ENCODE results near the gene ZNF407. TPM values are rescaled to one million over a fixed set of nuclear protein-coding genes. Genes with fewer than 3 reads are reported as not detected.

Gene ZNF407
- total and polyA plus RNA-seq, 2 experiments from 2014 or later: 2.1 to 10.4 TPM

DNA sequence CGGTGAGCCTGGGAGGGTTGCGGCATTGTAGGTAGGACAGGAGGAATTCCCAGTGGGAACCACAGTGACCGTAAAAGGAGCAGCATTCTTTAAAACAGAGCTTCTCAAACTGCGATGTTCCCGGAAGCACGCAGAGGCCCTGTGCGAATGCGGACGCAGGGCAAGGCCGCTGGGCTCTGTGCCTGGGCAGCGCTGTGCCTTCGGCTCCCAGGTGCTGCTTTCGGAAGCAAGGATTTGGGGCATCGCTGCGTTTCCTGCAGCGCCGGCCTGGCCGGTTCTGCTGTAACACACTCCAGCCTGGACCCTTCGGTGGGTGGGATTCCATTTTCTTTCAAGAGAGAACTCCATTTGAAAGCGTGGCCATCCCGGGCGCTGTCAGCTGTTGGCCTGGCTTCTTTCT, 492.7 kb downstream of the ZNF407 start:
- H3K4me3 ChIP-seq: no peak overlapping the region
- H4K20me1 ChIP-seq (replicated peaks; ENCODE audit: insufficient read depth): no peaks in the 10 kb centered on the region
- H3K27me3 ChIP-seq (ENCODE audit: insufficient read depth): no peaks in the 10 kb centered on the region
- H3K27ac ChIP-seq (ENCODE audit: low read depth): no peak overlapping the region
- peak; percentile 73 for ATAC-seq
- H3K27ac Mint-ChIP-seq: no peak overlapping the region
- H3K36me3 Mint-ChIP-seq (ENCODE audit: low read depth): peaks cover 4% of the 10 kb centered on the region; the same call in 2 of the 3 replicates
- H3F3A ChIP-seq (replicated peaks; ENCODE audit: low read depth): peaks cover 9% of the 10 kb centered on the region
- H3K4me1 ChIP-seq (ENCODE audit: insufficient read depth): no peaks in the 10 kb centered on the region
- peak overlapping the region; percentile 98 for H2AFZ ChIP-seq
- no peaks in the 10 kb centered on the region for H3K79me2 ChIP-seq (replicated peaks; ENCODE audit: insufficient read depth)
- peaks cover 6% of the 10 kb centered on the region; the same call in 1 of the 2 replicates for H3K9me2 ChIP-seq (ENCODE audit: insufficient read depth)
- TF ChIP-seq, protein P1, sequence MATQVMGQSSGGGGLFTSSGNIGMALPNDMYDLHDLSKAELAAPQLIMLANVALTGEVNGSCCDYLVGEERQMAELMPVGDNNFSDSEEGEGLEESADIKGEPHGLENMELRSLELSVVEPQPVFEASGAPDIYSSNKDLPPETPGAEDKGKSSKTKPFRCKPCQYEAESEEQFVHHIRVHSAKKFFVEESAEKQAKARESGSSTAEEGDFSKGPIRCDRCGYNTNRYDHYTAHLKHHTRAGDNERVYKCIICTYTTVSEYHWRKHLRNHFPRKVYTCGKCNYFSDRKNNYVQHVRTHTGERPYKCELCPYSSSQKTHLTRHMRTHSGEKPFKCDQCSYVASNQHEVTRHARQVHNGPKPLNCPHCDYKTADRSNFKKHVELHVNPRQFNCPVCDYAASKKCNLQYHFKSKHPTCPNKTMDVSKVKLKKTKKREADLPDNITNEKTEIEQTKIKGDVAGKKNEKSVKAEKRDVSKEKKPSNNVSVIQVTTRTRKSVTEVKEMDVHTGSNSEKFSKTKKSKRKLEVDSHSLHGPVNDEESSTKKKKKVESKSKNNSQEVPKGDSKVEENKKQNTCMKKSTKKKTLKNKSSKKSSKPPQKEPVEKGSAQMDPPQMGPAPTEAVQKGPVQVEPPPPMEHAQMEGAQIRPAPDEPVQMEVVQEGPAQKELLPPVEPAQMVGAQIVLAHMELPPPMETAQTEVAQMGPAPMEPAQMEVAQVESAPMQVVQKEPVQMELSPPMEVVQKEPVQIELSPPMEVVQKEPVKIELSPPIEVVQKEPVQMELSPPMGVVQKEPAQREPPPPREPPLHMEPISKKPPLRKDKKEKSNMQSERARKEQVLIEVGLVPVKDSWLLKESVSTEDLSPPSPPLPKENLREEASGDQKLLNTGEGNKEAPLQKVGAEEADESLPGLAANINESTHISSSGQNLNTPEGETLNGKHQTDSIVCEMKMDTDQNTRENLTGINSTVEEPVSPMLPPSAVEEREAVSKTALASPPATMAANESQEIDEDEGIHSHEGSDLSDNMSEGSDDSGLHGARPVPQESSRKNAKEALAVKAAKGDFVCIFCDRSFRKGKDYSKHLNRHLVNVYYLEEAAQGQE (IDR thresholded peaks at IDR 0.05; ENCODE audit: unreplicated experiment): no peak
- TF ChIP-seq STAT1 (IDR thresholded peaks at IDR 0.05; ENCODE audit: unreplicated experiment) (no peak), EZH2 (IDR thresholded peaks at IDR 0.05; ENCODE audit: low read depth, unreplicated experiment) (no peak), NANOG (IDR thresholded peaks at IDR 0.05; ENCODE audit: borderline replicate concordance) (no peak), JUNB (IDR thresholded peaks at IDR 0.05; ENCODE audit: unreplicated experiment) (no peak), ZNF114 (CRISPR knock-in tag; IDR thresholded peaks at IDR 0.05) (no peak), POLR2AphosphoS5 (IDR thresholded peaks at IDR 0.05; ENCODE audit: low read depth) (no peak), ZNF331 (CRISPR knock-in tag; IDR thresholded peaks at IDR 0.05; ENCODE audit: low read depth) (no peak), EZH2phosphoT487 (IDR thresholded peaks at IDR 0.05; ENCODE audit: unreplicated experiment) (no peak), CREB1 (CRISPR knock-in tag; IDR thresholded peaks at IDR 0.05; ENCODE audit: low read depth) (no peak)
- TF ChIP-seq, protein P2, sequence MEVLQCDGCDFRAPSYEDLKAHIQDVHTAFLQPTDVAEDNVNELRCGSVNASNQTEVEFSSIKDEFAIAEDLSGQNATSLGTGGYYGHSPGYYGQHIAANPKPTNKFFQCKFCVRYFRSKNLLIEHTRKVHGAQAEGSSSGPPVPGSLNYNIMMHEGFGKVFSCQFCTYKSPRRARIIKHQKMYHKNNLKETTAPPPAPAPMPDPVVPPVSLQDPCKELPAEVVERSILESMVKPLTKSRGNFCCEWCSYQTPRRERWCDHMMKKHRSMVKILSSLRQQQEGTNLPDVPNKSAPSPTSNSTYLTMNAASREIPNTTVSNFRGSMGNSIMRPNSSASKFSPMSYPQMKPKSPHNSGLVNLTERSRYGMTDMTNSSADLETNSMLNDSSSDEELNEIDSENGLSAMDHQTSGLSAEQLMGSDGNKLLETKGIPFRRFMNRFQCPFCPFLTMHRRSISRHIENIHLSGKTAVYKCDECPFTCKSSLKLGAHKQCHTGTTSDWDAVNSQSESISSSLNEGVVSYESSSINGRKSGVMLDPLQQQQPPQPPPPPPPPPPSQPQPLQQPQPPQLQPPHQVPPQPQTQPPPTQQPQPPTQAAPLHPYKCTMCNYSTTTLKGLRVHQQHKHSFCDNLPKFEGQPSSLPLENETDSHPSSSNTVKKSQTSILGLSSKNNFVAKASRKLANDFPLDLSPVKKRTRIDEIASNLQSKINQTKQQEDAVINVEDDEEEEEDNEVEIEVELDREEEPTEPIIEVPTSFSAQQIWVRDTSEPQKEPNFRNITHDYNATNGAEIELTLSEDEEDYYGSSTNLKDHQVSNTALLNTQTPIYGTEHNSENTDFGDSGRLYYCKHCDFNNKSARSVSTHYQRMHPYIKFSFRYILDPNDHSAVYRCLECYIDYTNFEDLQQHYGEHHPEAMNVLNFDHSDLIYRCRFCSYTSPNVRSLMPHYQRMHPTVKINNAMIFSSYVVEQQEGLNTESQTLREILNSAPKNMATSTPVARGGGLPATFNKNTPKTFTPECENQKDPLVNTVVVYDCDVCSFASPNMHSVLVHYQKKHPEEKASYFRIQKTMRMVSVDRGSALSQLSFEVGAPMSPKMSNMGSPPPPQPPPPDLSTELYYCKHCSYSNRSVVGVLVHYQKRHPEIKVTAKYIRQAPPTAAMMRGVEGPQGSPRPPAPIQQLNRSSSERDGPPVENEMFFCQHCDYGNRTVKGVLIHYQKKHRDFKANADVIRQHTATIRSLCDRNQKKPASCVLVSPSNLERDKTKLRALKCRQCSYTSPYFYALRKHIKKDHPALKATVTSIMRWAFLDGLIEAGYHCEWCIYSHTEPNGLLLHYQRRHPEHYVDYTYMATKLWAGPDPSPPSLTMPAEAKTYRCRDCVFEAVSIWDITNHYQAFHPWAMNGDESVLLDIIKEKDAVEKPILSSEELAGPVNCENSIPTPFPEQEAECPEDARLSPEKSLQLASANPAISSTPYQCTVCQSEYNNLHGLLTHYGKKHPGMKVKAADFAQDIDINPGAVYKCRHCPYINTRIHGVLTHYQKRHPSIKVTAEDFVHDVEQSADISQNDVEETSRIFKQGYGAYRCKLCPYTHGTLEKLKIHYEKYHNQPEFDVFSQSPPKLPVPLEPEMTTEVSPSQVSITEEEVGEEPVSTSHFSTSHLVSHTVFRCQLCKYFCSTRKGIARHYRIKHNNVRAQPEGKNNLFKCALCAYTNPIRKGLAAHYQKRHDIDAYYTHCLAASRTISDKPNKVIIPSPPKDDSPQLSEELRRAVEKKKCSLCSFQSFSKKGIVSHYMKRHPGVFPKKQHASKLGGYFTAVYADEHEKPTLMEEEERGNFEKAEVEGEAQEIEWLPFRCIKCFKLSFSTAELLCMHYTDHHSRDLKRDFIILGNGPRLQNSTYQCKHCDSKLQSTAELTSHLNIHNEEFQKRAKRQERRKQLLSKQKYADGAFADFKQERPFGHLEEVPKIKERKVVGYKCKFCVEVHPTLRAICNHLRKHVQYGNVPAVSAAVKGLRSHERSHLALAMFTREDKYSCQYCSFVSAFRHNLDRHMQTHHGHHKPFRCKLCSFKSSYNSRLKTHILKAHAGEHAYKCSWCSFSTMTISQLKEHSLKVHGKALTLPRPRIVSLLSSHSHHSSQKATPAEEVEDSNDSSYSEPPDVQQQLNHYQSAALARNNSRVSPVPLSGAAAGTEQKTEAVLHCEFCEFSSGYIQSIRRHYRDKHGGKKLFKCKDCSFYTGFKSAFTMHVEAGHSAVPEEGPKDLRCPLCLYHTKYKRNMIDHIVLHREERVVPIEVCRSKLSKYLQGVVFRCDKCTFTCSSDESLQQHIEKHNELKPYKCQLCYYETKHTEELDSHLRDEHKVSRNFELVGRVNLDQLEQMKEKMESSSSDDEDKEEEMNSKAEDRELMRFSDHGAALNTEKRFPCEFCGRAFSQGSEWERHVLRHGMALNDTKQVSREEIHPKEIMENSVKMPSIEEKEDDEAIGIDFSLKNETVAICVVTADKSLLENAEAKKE (CRISPR knock-in tag; IDR thresholded peaks at IDR 0.05): no peak
- TF ChIP-seq, protein P3, sequence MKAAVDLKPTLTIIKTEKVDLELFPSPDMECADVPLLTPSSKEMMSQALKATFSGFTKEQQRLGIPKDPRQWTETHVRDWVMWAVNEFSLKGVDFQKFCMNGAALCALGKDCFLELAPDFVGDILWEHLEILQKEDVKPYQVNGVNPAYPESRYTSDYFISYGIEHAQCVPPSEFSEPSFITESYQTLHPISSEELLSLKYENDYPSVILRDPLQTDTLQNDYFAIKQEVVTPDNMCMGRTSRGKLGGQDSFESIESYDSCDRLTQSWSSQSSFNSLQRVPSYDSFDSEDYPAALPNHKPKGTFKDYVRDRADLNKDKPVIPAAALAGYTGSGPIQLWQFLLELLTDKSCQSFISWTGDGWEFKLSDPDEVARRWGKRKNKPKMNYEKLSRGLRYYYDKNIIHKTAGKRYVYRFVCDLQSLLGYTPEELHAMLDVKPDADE (IDR thresholded peaks at IDR 0.05): no peak
- TF ChIP-seq, protein P4, sequence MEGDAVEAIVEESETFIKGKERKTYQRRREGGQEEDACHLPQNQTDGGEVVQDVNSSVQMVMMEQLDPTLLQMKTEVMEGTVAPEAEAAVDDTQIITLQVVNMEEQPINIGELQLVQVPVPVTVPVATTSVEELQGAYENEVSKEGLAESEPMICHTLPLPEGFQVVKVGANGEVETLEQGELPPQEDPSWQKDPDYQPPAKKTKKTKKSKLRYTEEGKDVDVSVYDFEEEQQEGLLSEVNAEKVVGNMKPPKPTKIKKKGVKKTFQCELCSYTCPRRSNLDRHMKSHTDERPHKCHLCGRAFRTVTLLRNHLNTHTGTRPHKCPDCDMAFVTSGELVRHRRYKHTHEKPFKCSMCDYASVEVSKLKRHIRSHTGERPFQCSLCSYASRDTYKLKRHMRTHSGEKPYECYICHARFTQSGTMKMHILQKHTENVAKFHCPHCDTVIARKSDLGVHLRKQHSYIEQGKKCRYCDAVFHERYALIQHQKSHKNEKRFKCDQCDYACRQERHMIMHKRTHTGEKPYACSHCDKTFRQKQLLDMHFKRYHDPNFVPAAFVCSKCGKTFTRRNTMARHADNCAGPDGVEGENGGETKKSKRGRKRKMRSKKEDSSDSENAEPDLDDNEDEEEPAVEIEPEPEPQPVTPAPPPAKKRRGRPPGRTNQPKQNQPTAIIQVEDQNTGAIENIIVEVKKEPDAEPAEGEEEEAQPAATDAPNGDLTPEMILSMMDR (conservative IDR thresholded peaks at IDR 0.05; ENCODE audit: low read depth in 2 of 2): no peak
- peaks cover 6% of the 10 kb centered on the region for H3K27me3 Mint-ChIP-seq (ENCODE audit: insufficient read depth, low read depth, poor library complexity)
- H3K9me3 Mint-ChIP-seq: peaks cover 12% of the 10 kb centered on the region
- H3K4me3 Mint-ChIP-seq: no peak overlapping the region
- no peaks in the 10 kb centered on the region for H3K36me3 ChIP-seq (ENCODE audit: insufficient read depth)
- DNase-seq (ENCODE audit: low spot score): peak; percentile 24
- H3K4me2 ChIP-seq: no peak overlapping the region
- H3K4me1 Mint-ChIP-seq: peaks cover 8% of the 10 kb centered on the region
